ENCODE data around the gene LGALS14. TPM values are rescaled to one million over a fixed set of nuclear protein-coding genes. Genes with fewer than 3 reads are reported as not detected.

Gene LGALS14
- total and polyA plus RNA-seq, 2 of the 8 experiments (the other 6 are each of a cell fraction or from before 2014, with no cell fraction given): 0.50 to 0.77 TPM

DNA sequence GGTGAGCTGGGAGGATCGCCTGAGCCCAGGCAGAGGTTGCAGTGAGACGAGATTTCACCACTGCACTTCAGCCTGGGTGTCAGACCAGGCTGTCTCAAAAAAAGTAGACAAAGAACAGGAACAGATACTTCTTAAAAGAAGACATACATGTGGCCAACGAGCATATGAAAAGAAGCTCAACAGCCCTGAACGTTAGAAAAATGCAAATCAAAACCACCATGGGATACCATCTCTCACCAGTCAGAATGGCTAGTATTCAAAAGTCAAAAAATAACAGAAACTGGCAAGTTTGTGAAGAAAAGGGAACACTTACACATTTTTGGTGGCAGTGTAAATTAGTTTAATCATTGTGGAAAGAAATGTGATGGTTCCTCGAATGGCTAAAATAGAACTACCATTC, 3.0 kb upstream of the LGALS14 start:
- no peaks in the 10 kb centered on the region for H3K9me3 ChIP-seq (ENCODE audit: insufficient read depth in 2 of 2, low read depth in 1 of 2, low read length in 1 of 2)
- H3K23me2 ChIP-seq (ENCODE audit: low read depth, low read length): no peaks in the 10 kb centered on the region
- 82% methylated on average over 5 of the region's 5 CpGs; no CpG with 5 or more reads in 1 of the 2 experiments for WGBS, 2 experiments (ENCODE audit: extremely low coverage in 1 of 2, insufficient coverage in 1 of 2, insufficient read length in 1 of 2, insufficient replicate concordance in 2 of 2, low coverage in 1 of 2, low lambda C conversion rate in 2 of 2, missing lambda C conversion rate in 1 of 2)
- no peak overlapping the region for H2BK20ac ChIP-seq (ENCODE audit: low read length)
- no peaks in the 10 kb centered on the region for H3K79me2 ChIP-seq (ENCODE audit: control insufficient read depth in 1 of 2, insufficient read depth in 2 of 2, low read length in 2 of 2)
- no peak overlapping the region for H4K91ac ChIP-seq (replicated peaks; ENCODE audit: insufficient read length, low read length)
- ChIA-PET CTCF (ENCODE audit: partially characterized antibody) (interaction anchor here (0.6 to 1.9 kb wide), 4 partner anchors 9 to 92 kb away, joined by 3 to 7 read pairs (median 4); no protein-coding TSS in a partner anchor), POLR2A (ENCODE audit: partially characterized antibody) (interaction anchor here (0.6 kb wide), 1 partner anchor 183 kb away, joined by 3 read pairs; no protein-coding TSS in a partner anchor)
- no peak overlapping the region for H3K27ac ChIP-seq (ENCODE audit: low read depth, low read length)
- no peak overlapping the region for H3K56ac ChIP-seq (replicated peaks; ENCODE audit: insufficient read length, low read depth, low read length)
- no peak overlapping the region for H3K4ac ChIP-seq (replicated peaks; ENCODE audit: insufficient read length, low read depth, low read length)
- no peak overlapping the region for H2BK5ac ChIP-seq (ENCODE audit: low read depth, low read length)
- H3K14ac ChIP-seq (ENCODE audit: insufficient read length): no peak overlapping the region
- H4K5ac ChIP-seq (ENCODE audit: insufficient read length, low read depth, low read length): no peak overlapping the region
- no peak overlapping the region for H3K23ac ChIP-seq (ENCODE audit: insufficient read length)
- H2BK120ac ChIP-seq (replicated peaks; ENCODE audit: low read depth, low read length): no peak overlapping the region
- no peak overlapping the region for H2BK12ac ChIP-seq (ENCODE audit: low read depth, low read length)
- no peak overlapping the region for H3K4me3 ChIP-seq (ENCODE audit: extremely low read depth in 1 of 4, insufficient read depth in 2 of 4, low read depth in 3 of 4, low read length in 4 of 4)
- H3K4me2 ChIP-seq (ENCODE audit: insufficient read depth in 1 of 2, low read depth in 2 of 2, low read length in 2 of 2): no peak overlapping the region
- H2AK5ac ChIP-seq (ENCODE audit: low read depth, low read length): no peak overlapping the region
- TF ChIP-seq SAP30 (IDR thresholded peaks at IDR 0.05; ENCODE audit: insufficient read depth, insufficient replicate concordance, low read length): no peak
- H2AFZ ChIP-seq (ENCODE audit: low read length): no peak overlapping the region
- H3K9ac ChIP-seq (replicated peaks in 1 of 4; ENCODE audit: extremely low read depth in 1 of 4, low read depth in 3 of 4, low read length in 3 of 4): no peak overlapping the region
- H3K27me3 ChIP-seq (replicated peaks in 1 of 4; ENCODE audit: control insufficient read depth in 3 of 4, extremely low read depth in 1 of 4, insufficient read depth in 3 of 4, low read length in 3 of 4): no peaks in the 10 kb centered on the region
- DNase-seq (ENCODE audit: low read depth in 1 of 2, low spot score in 2 of 2) (no peak), FAIRE-seq (no peak)
- H3K79me1 ChIP-seq (ENCODE audit: low read depth, low read length): no peaks in the 10 kb centered on the region
- H4K8ac ChIP-seq (ENCODE audit: extremely low read depth, insufficient read depth, low read length): no peak overlapping the region
- no peaks in the 10 kb centered on the region for H3K36me3 ChIP-seq (ENCODE audit: control insufficient read depth in 2 of 4, insufficient read depth in 4 of 4, low read length in 3 of 4)
- H3K18ac ChIP-seq (ENCODE audit: extremely low read depth, low read length): no peak overlapping the region
- no peaks in the 10 kb centered on the region for H4K20me1 ChIP-seq (replicated peaks in 1 of 2; ENCODE audit: control insufficient read depth in 1 of 2, insufficient read depth in 2 of 2, low read length in 2 of 2)
- no peak overlapping the region for H2BK15ac ChIP-seq (ENCODE audit: low read length)
- no peaks in the 10 kb centered on the region for H3K4me1 ChIP-seq (replicated peaks in 1 of 4; ENCODE audit: control insufficient read depth in 3 of 4, insufficient read depth in 4 of 4, low read length in 3 of 4)

All from H1 (cell line).